ENCODE data around the gene IRX5.

The IRX5 gene

DNA sequence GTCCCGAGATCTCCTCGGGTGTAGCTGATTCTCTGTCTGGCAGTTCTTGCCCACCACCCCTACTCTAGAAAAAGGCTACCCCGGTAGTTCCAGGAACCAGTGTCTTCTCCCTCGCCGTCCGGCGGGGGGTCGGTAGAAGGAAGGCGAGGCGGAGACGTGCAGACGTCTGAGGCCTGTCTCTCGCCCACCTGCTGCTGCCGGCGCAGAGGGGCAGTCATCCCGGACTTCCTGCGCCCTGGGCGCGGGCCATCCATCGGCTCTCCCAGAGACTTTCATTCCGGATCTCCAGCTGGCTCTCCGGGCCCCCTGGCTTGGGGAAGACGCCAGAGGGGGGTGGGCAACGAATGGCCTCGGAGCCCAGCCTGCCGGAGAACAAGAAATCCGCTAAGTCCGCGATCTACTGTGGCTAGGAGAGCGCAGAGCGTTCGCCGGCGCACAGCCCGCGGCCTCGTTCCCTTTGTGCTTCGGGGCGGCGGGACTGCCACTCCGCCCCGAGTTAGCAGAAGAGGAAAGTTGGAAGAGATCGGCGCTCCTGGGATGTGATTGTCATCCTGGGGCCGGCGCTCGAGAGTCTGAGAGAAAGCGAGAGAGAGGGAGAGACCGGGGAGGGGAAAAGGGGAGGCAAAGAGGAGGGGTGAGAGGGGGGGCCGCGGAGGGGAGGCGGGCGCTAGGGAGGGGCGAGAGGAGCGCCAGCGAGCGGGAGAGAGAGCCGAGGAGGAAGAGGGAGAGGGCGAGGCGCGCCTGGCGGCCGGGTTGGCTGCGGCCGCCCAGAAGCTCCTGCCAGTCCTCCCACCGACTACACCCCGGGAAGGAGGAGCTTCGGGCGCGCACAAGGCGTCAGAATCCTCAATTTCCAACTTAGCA, at the start of gene IRX5:
Gene IRX5 (plus strand): TSS at position 861 of the 864 bp plus-strand sequence. CDS start 334 bp downstream, outside the sequence.
- TF ChIP-seq CTCF (IDR thresholded peaks at IDR 0.05; ENCODE audit: low read depth, low read length) = no peak
- in situ Hi-C loops (cut with HindIII; ENCODE audit: low sequenced_read_pairs) = loop anchor here (25.0 kb wide), 1 partner anchor 643 kb away; the partner anchor contains the start of gene IRX3
- DNase-seq (ENCODE audit: low read depth, low spot score) = peak; percentile 98
- peak within 1 kb of the TSS; percentile 73 for H3K4me3 ChIP-seq (ENCODE audit: low read depth, low read length)

GRCh38 chr16:54882556-54882955, 48.1 kb upstream of the IRX5 start:
- H3K4me3 ChIP-seq (ENCODE audit: low read depth, low read length) = no peak overlapping the region
- TF ChIP-seq CTCF (IDR thresholded peaks at IDR 0.05; ENCODE audit: low read depth, low read length) = no peak
- no peak for DNase-seq (ENCODE audit: low read depth, low spot score)
- in situ Hi-C loops (cut with HindIII; ENCODE audit: low sequenced_read_pairs) = no loop called here

- H3K4me3 ChIP-seq (ENCODE audit: low read depth, low read length) = no peak overlapping the region
- DNase-seq (ENCODE audit: low read depth, low spot score) = no peak
- no peak for TF ChIP-seq CTCF (IDR thresholded peaks at IDR 0.05; ENCODE audit: low read depth, low read length)
- in situ Hi-C loops (cut with HindIII; ENCODE audit: low sequenced_read_pairs) = no loop called here
Measured at GRCh38 chr16:54883358-54883757, 47.3 kb upstream of the IRX5 start.

DNA sequence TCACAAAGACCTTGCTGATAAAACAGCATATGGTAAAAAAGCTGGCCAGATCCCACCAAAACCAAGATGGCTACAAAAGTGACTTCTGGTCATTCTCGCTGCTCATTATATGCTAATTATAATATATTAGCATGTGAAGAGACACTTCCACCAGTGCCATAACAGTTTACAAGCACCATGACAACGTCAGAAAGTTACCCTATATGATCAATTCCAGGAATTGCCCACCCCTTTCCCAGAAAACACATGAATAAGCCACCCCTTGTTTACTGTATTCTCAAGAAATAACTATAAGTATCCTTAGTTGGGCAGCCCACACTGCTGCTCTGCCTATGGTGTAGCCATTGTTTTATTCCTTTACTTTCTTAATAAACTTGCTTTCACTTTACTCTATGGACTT, 44.6 kb upstream of the IRX5 start:
- in situ Hi-C loops (cut with HindIII; ENCODE audit: low sequenced_read_pairs) = no loop called here
- DNase-seq (ENCODE audit: low read depth, low spot score) = no peak
- no peak for TF ChIP-seq CTCF (IDR thresholded peaks at IDR 0.05; ENCODE audit: low read depth, low read length)
- H3K4me3 ChIP-seq (ENCODE audit: low read depth, low read length) = no peak overlapping the region

- TF ChIP-seq CTCF (IDR thresholded peaks at IDR 0.05; ENCODE audit: low read depth, low read length) = no peak
- H3K4me3 ChIP-seq (ENCODE audit: low read depth, low read length) = no peak overlapping the region
- DNase-seq (ENCODE audit: low read depth, low spot score) = no peak
- in situ Hi-C loops (cut with HindIII; ENCODE audit: low sequenced_read_pairs) = no loop called here
Measured at GRCh38 chr16:54890381-54890780, 40.3 kb upstream of the IRX5 start.

DNA sequence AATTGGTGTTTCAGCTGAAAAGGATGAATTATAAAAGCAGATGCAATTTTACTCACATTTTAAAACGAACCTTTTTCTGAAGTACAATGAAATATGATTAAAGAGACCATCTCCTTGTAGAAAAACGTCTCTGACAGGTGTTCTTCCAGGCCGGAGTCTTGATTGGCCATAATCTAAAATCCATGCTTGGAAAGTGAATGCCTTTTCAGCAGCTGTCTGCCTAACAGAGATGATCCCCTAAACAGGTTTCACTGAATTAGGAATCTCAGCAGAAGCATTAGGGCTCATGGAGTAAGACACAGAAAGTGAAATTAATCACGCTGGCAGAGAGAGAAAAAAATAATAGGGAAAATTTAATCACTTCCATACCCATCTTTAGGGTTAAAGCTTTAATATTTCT, 39.3 kb upstream of the IRX5 start:
- no peak for DNase-seq (ENCODE audit: low read depth, low spot score)
- TF ChIP-seq CTCF (IDR thresholded peaks at IDR 0.05; ENCODE audit: low read depth, low read length) = no peak
- no peak overlapping the region for H3K4me3 ChIP-seq (ENCODE audit: low read depth, low read length)
- in situ Hi-C loops (cut with HindIII; ENCODE audit: low sequenced_read_pairs) = no loop called here
